Measurements from ENCODE around the gene PSMD5.

The PSMD5 gene

GRCh38 chr9:120868676-120869359 lies 26.1 kb upstream of the PSMD5 start:
- FAIRE-seq = no peak
- no peak for DNase-seq (ENCODE audit: insufficient read length, low spot score)
- TF ChIP-seq POLR2A (IDR thresholded peaks at IDR 0.05; ENCODE audit: low read depth, low read length) = no peak

- no peak for TF ChIP-seq POLR2A (IDR thresholded peaks at IDR 0.05; ENCODE audit: low read depth, low read length)
- DNase-seq (ENCODE audit: insufficient read length, low spot score) (no peak), FAIRE-seq (no peak)
Measured at GRCh38 chr9:120868339-120868675, 25.6 kb upstream of the PSMD5 start.

DNA sequence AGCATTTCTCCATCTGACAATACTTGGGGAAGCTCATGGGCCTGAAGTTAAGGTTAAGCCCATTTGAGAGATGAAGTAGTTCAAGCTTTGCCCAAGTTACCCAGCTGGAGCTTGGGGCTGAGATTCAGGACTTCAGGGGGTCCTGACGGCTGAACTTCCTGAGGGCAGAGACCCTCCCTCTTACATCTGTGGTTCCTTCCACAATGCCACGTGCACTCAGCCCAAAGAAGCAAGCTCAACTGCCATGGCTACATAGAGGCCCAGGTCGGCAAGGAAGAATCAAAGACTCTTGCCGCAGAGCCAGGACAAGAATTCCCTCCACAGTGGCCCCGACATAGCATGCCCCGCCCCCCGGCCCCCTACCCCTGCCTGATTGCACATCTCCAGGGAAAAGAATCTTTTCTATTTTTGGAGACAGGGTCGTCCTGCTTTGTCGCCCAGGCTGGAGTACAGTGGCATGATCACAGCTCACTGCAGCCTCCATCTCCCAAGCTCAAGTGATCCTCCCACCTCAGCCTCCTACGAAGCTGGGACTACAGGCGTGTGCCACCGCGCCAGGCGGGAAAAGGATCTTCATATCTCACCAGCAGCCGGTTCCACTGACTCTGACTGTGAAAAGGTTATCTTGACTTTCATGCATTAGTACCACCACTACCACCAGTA lies 25.1 kb upstream of the PSMD5 start:
- TF ChIP-seq POLR2A (IDR thresholded peaks at IDR 0.05; ENCODE audit: low read depth, low read length) = no peak
- DNase-seq (ENCODE audit: insufficient read length, low spot score) = no peak
- FAIRE-seq = no peak

DNA sequence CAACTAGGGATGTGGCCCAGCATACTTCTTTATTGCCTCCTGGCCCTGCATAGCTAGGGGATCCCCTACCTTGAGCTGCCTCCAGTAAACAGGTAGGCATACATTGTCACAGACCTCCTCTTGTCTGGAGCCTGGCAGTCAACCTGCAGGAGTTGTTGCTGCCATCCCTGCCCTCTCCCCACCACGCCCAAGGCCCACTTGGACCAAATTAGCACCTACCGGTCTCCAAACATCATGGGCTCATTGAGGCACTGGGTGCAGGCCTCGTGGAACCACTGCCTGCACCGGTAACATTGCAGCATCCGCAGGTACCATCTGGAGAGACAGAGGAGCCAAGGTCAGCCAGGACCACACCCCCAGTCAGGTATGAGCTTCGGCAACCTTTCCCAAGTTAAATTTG lies 23.9 kb upstream of the PSMD5 start:
- TF ChIP-seq POLR2A (IDR thresholded peaks at IDR 0.05; ENCODE audit: low read depth, low read length) = no peak
- FAIRE-seq (no peak), DNase-seq (ENCODE audit: insufficient read length, low spot score) (no peak)

DNA sequence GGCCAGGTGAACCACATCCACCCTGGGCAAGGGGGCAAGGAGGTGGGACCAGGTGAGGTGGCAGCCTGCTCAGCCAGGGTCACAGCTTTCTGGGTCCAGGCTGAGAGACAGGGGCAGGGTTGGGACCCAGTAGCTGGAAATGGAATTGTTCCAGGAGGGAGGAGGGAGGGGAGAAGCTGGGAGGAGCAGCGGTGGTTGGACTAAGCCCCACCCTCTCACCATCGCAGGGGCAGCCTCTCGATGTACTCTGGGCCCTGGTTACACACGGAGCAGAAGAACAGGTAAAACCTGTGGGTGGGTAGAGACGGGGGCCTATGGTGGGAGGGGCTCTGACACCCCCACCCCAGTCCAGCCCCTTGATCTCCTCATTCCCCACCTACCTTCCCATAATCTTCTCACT lies 23.1 kb upstream of the PSMD5 start:
- FAIRE-seq (no peak), DNase-seq (ENCODE audit: insufficient read length, low spot score) (no peak)
- no peak for TF ChIP-seq POLR2A (IDR thresholded peaks at IDR 0.05; ENCODE audit: low read depth, low read length)

DNA sequence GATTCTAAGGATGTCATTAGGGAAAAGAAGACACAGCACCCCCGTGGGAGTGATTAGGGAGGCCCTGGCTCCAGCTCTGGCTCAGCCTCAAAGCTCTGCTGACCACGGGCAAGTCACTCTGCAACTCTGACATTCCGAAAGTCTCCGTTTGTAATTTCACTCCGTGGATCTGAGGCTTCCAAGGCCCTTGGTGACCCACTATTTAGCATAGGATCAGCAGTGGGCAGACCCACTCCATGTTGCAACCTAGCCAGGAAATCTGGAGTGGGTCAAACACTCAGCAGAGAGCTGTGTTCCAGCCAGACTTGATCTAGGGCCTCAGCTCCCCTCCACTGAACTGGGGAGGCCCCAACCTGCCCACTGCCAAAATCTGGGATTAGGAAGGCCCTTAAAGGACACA lies 22.5 kb upstream of the PSMD5 start:
- no peak for DNase-seq (ENCODE audit: insufficient read length, low spot score)
- TF ChIP-seq POLR2A (IDR thresholded peaks at IDR 0.05; ENCODE audit: low read depth, low read length) = no peak
- no peak for FAIRE-seq

DNA sequence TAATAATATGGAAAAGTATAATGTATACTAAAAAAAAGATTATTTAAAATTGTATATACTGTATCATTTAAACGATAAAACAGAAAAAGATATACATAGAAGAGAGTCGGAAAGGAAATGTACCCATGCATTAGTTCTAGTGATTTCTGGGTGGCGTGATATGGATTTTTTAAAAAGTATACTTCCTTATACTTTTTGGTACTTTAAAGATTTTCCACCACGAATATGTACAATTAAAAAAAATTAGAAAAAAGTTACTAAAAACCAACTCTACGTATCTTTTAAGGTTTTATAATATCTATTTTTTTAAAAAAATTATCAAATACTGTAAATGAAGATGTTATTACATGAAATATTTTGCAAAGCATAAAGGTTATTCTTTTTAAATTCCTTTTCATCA lies 22.0 kb upstream of the PSMD5 start:
- DNase-seq (ENCODE audit: insufficient read length, low spot score) (no peak), FAIRE-seq (no peak)
- TF ChIP-seq POLR2A (IDR thresholded peaks at IDR 0.05; ENCODE audit: low read depth, low read length) = no peak

GRCh38 chr9:120863833-120864232 lies 21.1 kb upstream of the PSMD5 start:
- FAIRE-seq (no peak), DNase-seq (ENCODE audit: insufficient read length, low spot score) (no peak)
- no peak for TF ChIP-seq POLR2A (IDR thresholded peaks at IDR 0.05; ENCODE audit: low read depth, low read length)

DNA sequence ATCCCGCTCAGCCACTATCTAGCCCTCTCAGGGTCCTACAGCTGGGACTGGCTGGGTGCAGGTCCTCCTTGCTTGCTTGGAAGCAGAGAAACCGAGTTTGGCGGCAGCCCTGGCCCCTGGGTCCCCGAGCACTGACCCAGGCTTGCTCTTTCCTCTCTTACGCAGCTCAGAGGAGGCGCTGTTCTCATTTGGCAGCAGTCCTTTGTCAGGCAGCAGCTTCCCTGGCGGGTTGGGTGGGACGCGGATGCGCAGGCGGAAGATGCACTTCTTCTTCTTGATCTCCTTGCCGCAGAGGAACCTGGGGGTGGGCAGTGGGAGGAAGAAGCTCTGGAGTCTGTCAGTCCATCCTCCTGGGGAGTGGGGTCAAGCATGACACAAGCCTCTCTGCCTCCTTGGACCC lies 19.7 kb upstream of the PSMD5 start:
- no peak for TF ChIP-seq POLR2A (IDR thresholded peaks at IDR 0.05; ENCODE audit: low read depth, low read length)
- no peak for FAIRE-seq

DNA sequence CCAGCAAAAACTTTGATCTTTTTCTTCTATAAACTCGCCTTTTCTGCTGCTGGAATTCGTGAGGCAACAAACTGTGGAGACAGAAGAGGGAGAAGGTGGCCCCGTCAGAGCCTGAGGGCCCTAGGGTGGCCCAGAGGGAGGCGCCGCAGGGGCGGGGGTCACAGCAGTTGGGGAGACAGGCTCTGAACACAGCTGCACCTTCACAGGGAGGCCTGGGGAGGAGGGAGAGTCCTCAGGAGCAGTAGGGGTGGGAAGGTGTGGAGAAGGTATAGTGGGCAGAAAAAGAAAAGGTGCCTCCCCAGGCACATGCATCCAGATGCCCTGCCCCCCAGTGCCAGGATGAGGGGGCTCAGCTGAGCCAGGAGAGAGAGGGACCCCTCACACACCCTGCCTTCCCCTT lies 19.2 kb upstream of the PSMD5 start:
- no peak for TF ChIP-seq POLR2A (IDR thresholded peaks at IDR 0.05; ENCODE audit: low read depth, low read length)
- FAIRE-seq (no peak), DNase-seq (ENCODE audit: insufficient read length, low spot score) (no peak)

More for the DNA sequence above, 19.7 kb upstream of the PSMD5 start:
- no peak for DNase-seq (ENCODE audit: insufficient read length, low spot score)

DNA sequence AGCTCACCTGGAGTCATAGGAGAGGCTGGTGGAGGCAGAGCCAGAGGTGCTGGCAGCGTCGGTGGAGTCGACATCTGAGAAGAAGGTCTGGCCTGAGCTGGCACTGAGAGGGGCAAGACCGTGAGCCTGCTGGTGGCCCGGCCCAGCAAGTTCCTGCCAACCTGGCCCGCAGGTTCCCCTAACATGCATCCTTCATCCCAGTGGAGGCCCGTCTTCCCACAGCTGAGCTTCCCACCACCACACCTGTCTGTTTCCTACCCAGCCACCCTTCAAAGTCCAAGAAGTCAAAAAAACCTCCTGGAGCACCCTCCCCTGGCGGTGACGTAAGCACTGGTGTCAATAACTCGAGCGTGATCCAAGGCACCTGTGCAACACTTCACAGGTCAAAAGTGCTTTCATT lies 17.4 kb upstream of the PSMD5 start:
- no peak for FAIRE-seq
- TF ChIP-seq POLR2A (IDR thresholded peaks at IDR 0.05; ENCODE audit: low read depth, low read length) = no peak

GRCh38 chr9:120859361-120859760 lies 16.6 kb upstream of the PSMD5 start:
- DNase-seq (ENCODE audit: insufficient read length, low spot score) = no peak
- no peak for TF ChIP-seq POLR2A (IDR thresholded peaks at IDR 0.05; ENCODE audit: low read depth, low read length)
- FAIRE-seq = no peak

More for the DNA sequence above, 17.4 kb upstream of the PSMD5 start:
- DNase-seq (ENCODE audit: insufficient read length, low spot score) = no peak

GRCh38 chr9:120857902-120858301 lies 15.2 kb upstream of the PSMD5 start:
- no peak for DNase-seq (ENCODE audit: insufficient read length, low spot score)
- no peak for FAIRE-seq
- no peak for TF ChIP-seq POLR2A (IDR thresholded peaks at IDR 0.05; ENCODE audit: low read depth, low read length)

GRCh38 chr9:120857481-120857880 lies 14.8 kb upstream of the PSMD5 start:
- no peak for TF ChIP-seq POLR2A (IDR thresholded peaks at IDR 0.05; ENCODE audit: low read depth, low read length)
- DNase-seq (ENCODE audit: insufficient read length, low spot score) (no peak), FAIRE-seq (no peak)

DNA sequence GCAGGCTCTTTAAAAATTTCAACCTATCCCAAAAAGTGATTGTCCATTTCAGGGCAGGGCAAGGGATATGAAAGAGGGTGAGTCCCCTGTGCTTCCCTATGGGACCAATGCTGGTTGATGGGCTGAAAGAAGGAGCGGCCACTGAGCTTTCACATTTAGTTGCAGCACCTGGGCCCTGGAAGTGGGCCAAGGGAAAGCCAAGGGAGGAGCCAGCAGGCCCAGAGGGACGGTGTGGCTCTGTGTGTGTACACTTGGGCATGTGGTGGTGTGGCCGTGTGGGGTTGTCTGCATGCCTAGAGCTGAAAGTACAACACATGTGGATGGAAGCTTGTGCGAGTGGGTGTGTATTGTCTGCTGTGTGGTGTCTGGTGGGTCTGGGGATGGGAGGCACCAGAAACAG lies 14.0 kb upstream of the PSMD5 start:
- TF ChIP-seq POLR2A (IDR thresholded peaks at IDR 0.05; ENCODE audit: low read depth, low read length) = no peak
- DNase-seq (ENCODE audit: insufficient read length, low spot score) = no peak
- FAIRE-seq = no peak

Data from H54 (cell line).